Neural progenitor cell (in vitro differentiated cells): ENCODE measurements around the gene ARPP21.

ENCODE experiments used
- EZH2 ChIP-seq: fragments of 200-600 bp; sonication (generic); IDR thresholded peaks from 2 replicates; pipeline ENCODE4 v1.6.1; 2017; ENCODE audit warnings: antibody characterized with exemption, mild to moderate bottlenecking, moderate library complexity
- EZH2phosphoT487 ChIP-seq: fragments of 200-600 bp; sonication (generic); IDR thresholded peaks from 2 replicates; pipeline ENCODE4 v1.6.1; 2017; ENCODE audit warnings: antibody characterized with exemption
- TF ChIP-seq, protein P1 (sequence below): fragments of 200-600 bp; sonication (generic); IDR thresholded peaks from 2 replicates; pipeline ENCODE4 v1.5.1; 2017; ENCODE audit warnings: antibody characterized with exemption, mild to moderate bottlenecking

DNA sequence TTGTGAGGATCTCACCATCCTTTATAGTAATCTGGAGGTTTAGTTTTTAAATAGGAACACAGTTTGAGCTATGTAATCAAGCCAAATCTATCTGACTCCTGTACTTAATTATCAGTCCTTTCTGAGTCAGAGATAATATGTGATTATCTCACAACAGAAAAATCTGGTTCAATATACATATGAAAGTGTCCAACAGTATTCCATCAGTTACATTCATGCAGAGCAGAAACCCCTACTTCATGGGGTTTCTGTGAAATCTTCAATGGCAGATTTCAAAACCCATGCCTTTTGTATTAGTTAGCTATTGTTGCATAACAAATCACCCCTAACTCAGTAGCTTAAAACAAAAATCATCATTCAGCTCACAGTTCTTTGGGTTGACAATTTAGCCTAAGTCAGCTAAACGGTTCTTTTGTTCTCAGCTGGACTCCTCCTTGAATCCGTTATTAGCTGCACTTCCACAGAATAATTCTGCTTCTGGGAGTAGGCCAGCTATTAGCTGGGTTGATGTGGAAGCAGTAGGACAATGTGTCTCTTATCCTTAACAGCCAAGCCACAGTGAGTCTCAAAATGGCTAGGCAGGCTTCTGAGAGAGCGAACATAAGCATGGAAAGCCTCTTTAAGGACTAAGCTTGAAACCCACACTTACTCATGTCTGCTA is 42.9 kb upstream of the ARPP21 start:
- TF ChIP-seq, protein P1, sequence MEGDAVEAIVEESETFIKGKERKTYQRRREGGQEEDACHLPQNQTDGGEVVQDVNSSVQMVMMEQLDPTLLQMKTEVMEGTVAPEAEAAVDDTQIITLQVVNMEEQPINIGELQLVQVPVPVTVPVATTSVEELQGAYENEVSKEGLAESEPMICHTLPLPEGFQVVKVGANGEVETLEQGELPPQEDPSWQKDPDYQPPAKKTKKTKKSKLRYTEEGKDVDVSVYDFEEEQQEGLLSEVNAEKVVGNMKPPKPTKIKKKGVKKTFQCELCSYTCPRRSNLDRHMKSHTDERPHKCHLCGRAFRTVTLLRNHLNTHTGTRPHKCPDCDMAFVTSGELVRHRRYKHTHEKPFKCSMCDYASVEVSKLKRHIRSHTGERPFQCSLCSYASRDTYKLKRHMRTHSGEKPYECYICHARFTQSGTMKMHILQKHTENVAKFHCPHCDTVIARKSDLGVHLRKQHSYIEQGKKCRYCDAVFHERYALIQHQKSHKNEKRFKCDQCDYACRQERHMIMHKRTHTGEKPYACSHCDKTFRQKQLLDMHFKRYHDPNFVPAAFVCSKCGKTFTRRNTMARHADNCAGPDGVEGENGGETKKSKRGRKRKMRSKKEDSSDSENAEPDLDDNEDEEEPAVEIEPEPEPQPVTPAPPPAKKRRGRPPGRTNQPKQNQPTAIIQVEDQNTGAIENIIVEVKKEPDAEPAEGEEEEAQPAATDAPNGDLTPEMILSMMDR = no peak
- no peak for TF ChIP-seq EZH2
- TF ChIP-seq EZH2phosphoT487 = no peak
